HFFc6 (cell line): ENCODE results near the gene RGS12. TPM values are rescaled to one million over a fixed set of nuclear protein-coding genes. Genes with fewer than 3 reads are reported as not detected.

Experiments used
- DNase-seq: peaks from one replicate; pipeline ENCODE4 v3.0.0-alpha.2; 2018
- H3K27ac Mint-ChIP-seq: 2 replicates; pipeline ENCODE4 v1.8.0; 2020; ENCODE audit warnings: mild to moderate bottlenecking, mixed read lengths
- H3K27me3 Mint-ChIP-seq: 2 replicates; pipeline ENCODE4 v1.8.0; 2021; ENCODE audit warnings: mild to moderate bottlenecking, moderate library complexity, mixed read lengths; ENCODE audit not compliant: insufficient read depth
- H3K36me3 Mint-ChIP-seq: 2 replicates; pipeline ENCODE4 v1.8.0; 2021; ENCODE audit warnings: low read depth, mixed read lengths
- H3K4me1 Mint-ChIP-seq: 2 replicates; pipeline ENCODE4 v1.8.0; 2020; ENCODE audit warnings: low read depth, mixed read lengths
- H3K4me3 Mint-ChIP-seq: 2 replicates; pipeline ENCODE4 v1.8.0; 2020; ENCODE audit warnings: mild to moderate bottlenecking, moderate library complexity, mixed read lengths
- H3K9me3 Mint-ChIP-seq: 2 replicates; pipeline ENCODE4 v1.8.0; 2020; ENCODE audit warnings: mild to moderate bottlenecking, mixed read lengths
- total RNA-seq, 6 experiments: library from RNA; stranded (reverse); fragmentation: NEBNext Ultra II Directional; extraction: Animal tissue kit (Norgen Biotek cat#: 25700); gene quantifications; 2 replicates in 1 of 6; 3 replicates in 5 of 6; pipeline ENCODE4 v1.2.3, GENCODE V29; 2021
- TF ChIP-seq, protein P1 (sequence below): fragments of 200-600 bp; sonication (generic); IDR thresholded peaks from 2 replicates; pipeline ENCODE4 v1.5.0; 2021; ENCODE audit warnings: antibody characterized with exemption, mild to moderate bottlenecking

Gene RGS12
- total RNA-seq, 6 experiments from 2014 or later = 8.5 to 15.2 (median 12.1) TPM

GRCh38 chr4:3252831-3253641 lies 39.8 kb upstream of the RGS12 start:
- Mint-ChIP-seq H3K27me3 (peaks cover 1% of the 10 kb centered on the region; the same call in 1 of the 2 replicates), H3K4me3 (no peak overlapping the region), H3K36me3 (no peaks in the 10 kb centered on the region), H3K9me3 (no peaks in the 10 kb centered on the region), H3K4me1 (no peaks in the 10 kb centered on the region; the same call in 1 of the 2 replicates), H3K27ac (no peak overlapping the region)
- TF ChIP-seq, protein P1, sequence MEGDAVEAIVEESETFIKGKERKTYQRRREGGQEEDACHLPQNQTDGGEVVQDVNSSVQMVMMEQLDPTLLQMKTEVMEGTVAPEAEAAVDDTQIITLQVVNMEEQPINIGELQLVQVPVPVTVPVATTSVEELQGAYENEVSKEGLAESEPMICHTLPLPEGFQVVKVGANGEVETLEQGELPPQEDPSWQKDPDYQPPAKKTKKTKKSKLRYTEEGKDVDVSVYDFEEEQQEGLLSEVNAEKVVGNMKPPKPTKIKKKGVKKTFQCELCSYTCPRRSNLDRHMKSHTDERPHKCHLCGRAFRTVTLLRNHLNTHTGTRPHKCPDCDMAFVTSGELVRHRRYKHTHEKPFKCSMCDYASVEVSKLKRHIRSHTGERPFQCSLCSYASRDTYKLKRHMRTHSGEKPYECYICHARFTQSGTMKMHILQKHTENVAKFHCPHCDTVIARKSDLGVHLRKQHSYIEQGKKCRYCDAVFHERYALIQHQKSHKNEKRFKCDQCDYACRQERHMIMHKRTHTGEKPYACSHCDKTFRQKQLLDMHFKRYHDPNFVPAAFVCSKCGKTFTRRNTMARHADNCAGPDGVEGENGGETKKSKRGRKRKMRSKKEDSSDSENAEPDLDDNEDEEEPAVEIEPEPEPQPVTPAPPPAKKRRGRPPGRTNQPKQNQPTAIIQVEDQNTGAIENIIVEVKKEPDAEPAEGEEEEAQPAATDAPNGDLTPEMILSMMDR = no peak
- DNase-seq = no peak

GRCh38 chr4:3253808-3254207 lies 39.0 kb upstream of the RGS12 start:
- Mint-ChIP-seq H3K4me1 (no peaks in the 10 kb centered on the region; the same call in 1 of the 2 replicates), H3K27ac (no peak overlapping the region), H3K36me3 (no peaks in the 10 kb centered on the region), H3K9me3 (no peaks in the 10 kb centered on the region), H3K27me3 (peaks cover 1% of the 10 kb centered on the region), H3K4me3 (no peak overlapping the region)
- no peak for DNase-seq
- TF ChIP-seq, protein P1 = no peak

DNA sequence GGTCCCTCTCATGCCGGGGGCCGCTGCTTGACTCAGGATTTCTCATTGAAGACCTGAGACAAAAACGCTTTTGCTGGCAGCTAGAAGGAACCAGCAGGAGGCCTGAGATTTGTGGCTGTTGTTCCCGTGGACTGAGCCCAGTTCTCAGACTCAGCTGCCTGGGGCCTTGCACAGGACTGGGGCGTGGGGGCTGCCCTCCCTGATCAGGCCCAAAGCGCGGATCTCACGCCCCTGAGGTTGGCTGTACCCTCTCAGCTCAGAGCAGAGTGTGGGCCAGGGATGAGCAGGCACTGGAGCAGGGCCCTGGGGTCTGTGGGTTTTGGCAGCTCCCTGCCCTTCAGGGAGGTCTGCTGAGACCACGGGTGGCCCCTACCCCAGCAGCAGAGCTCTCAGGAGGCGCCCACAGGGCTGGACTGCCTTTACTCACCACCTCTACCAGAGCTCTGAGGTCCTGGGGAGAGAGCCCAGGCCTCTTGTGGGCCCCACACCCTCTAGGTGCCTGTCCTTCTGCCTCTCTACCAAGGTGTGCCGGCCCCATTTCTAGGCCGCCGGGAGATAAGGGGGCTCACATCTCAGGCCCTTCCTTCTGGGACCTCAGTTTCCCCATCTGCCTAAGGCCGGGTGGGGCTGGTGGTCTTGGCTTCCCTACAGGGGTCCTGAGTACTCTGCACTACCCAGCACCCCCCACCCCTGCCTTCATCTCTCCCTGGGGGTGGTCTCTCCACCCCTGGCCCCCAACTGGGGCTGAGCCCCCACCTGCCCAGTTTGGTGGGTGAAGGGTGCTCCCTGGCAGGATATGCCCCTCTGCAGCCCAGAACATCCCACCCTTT lies 38.3 kb upstream of the RGS12 start:
- DNase-seq = no peak
- H3K4me3 Mint-ChIP-seq = no peak overlapping the region
- H3K36me3 Mint-ChIP-seq = no peaks in the 10 kb centered on the region
- H3K27me3 Mint-ChIP-seq = peaks cover 1% of the 10 kb centered on the region
- H3K4me1 Mint-ChIP-seq = no peaks in the 10 kb centered on the region; the same call in 1 of the 2 replicates
- H3K9me3 Mint-ChIP-seq = no peaks in the 10 kb centered on the region
- H3K27ac Mint-ChIP-seq = no peak overlapping the region
- TF ChIP-seq, protein P1 = no peak

DNA sequence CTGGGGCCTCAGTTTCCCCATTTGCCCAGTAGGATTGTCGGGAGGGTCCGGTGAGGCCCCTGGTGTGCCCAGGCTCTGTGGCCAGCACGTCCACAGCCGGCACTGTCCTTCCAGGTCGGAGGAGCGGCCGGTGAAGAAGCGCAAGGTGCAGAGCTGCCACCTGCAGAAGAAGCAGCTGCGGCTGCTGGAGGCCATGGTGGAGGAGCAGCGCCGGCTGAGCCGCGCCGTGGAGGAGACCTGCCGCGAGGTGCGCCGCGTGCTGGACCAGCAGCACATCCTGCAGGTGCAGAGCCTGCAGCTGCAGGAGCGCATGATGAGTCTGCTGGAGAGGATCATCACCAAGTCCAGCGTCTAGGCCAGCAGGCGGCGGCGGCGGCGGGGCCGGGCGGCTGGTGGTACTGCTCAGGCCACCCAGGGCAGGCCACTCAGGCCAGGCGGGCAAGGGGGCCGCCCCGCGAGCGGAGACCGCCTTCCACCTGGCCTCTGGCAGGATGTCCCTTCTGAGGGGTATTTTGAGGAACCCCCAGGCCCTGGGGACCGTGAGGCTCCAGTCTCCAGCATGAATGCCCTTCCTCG lies 37.1 kb upstream of the RGS12 start:
- Mint-ChIP-seq H3K9me3 (no peaks in the 10 kb centered on the region), H3K4me1 (no peaks in the 10 kb centered on the region; the same call in 1 of the 2 replicates), H3K27ac (no peak overlapping the region), H3K27me3 (peaks cover 1% of the 10 kb centered on the region), H3K4me3 (no peak overlapping the region), H3K36me3 (no peaks in the 10 kb centered on the region)
- TF ChIP-seq, protein P1 = no peak
- no peak for DNase-seq

GRCh38 chr4:3256230-3257102 lies 36.4 kb upstream of the RGS12 start:
- Mint-ChIP-seq H3K4me1 (no peaks in the 10 kb centered on the region; the same call in 1 of the 2 replicates), H3K36me3 (no peaks in the 10 kb centered on the region), H3K27me3 (peaks cover 1% of the 10 kb centered on the region), H3K9me3 (no peaks in the 10 kb centered on the region), H3K27ac (no peak overlapping the region), H3K4me3 (no peak overlapping the region)
- no peak for DNase-seq
- TF ChIP-seq, protein P1 = no peak
